Upper lobe of left lung (tissue), 6 donors: ENCODE results near the gene SUB1. TPM values are rescaled to one million over a fixed set of nuclear protein-coding genes. Genes with fewer than 3 reads are reported as not detected.

Experiments
- ATAC-seq, 2 donors: fragments of 200-7000 bp; cut with Tn5 transposase; one replicate each; pipeline ENCODE4 v1.9.1; 2022; ENCODE audit warnings: mild to moderate bottlenecking in 2 of 2, moderate library complexity in 2 of 2; ENCODE audit not compliant: low FRiP score in 2 of 2
- DNase-seq, 2 donors: peaks; one replicate each; pipeline ENCODE4 v3.0.0-alpha.2; 2019 to 2020
- H3K27ac ChIP-seq, 4 donors: fragments of 200-600 bp; sonication (generic); one replicate each; pipeline ENCODE4 v1.5.1; 2016 to 2019
- H3K27me3 ChIP-seq, 4 donors: fragments of 200-600 bp; sonication (generic); one replicate each; pipeline ENCODE4 v1.5.1; 2017 to 2019
- H3K36me3 ChIP-seq, 4 donors: fragments of 200-600 bp; sonication (generic); one replicate each; pipeline ENCODE4 v1.5.1; 2016 to 2019
- H3K4me1 ChIP-seq, 4 donors: fragments of 200-600 bp; sonication (generic); one replicate each; pipeline ENCODE4 v1.5.1; 2018 to 2019
- H3K4me3 ChIP-seq, 4 donors: fragments of 200-600 bp; sonication (generic); one replicate each; pipeline ENCODE4 v1.5.1; 2017 to 2019; ENCODE audit warnings: mild to moderate bottlenecking in 2 of 4, moderate library complexity in 1 of 4
- H3K9me3 ChIP-seq, 4 donors: fragments of 200-600 bp; sonication (generic); one replicate each; pipeline ENCODE4 v1.5.1; 2018 to 2019
- CTCF ChIP-seq, 6 experiments: fragments of 450-650 bp in 4 of 6; fragments of 200-600 bp in 2 of 6; sonication (generic) in 2 of 6; IDR thresholded peaks; one replicate each; pipeline ENCODE4 v1.5.1; 2016 to 2019; ENCODE audit warnings: antibody characterized with exemption in 6 of 6
- EP300 ChIP-seq, 4 donors: sonication (generic); formaldehyde crosslinking; IDR thresholded peaks; one replicate each; pipeline ENCODE4 v1.5.1; 2017; ENCODE audit warnings: antibody characterized with exemption in 4 of 4, control low read depth in 2 of 4
- POLR2A ChIP-seq, 4 donors: fragments of 450-650 bp; IDR thresholded peaks; one replicate each; pipeline ENCODE4 v1.5.1; 2016 to 2017; ENCODE audit warnings: antibody characterized with exemption in 4 of 4, mild to moderate bottlenecking in 2 of 4
- POLR2AphosphoS5 ChIP-seq, 2 donors: sonication (generic); formaldehyde crosslinking; IDR thresholded peaks; one replicate each; pipeline ENCODE4 v1.5.1; 2017; ENCODE audit warnings: antibody characterized with exemption in 2 of 2
- WGBS, 2 donors: methylation state at CpG; one replicate each; pipeline ENCODE4 v1.1.5; 2017 to 2018; 5-methylcytosine and 5-hydroxymethylcytosine counted together
- total RNA-seq, 6 donors: library from RNA; depleted of rRNA in 4 of 6; stranded (reverse); fragments of >200 nt in 4 of 6; gene quantifications; one replicate each; pipeline versions ENCODE4 v1.1.0 to v1.2.1, GENCODE V29; 2016 to 2021
- donor health status: DM: no; HTN: no; CAD: no; lungs with moderate emphysema.
- donor health status: DM: no; HTN: yes; CAD: no; lungs with severe emphysema.

SUB1 gene
- total RNA-seq, 6 donors from 2014 or later, result 28.3 to 170 (median 95.6) TPM

- DNase-seq (no peak), ATAC-seq (no peak)
- TF ChIP-seq EP300 (IDR thresholded peaks at IDR 0.05) (no peak), POLR2A (IDR thresholded peaks at IDR 0.05) (no peak), POLR2AphosphoS5 (IDR thresholded peaks at IDR 0.05) (no peak), CTCF (IDR thresholded peaks at IDR 0.05) (no peak)
- Histone ChIP-seq H3K27me3 (no peaks in the 10 kb centered on the region), H3K27ac (peak overlapping the region; percentile 100), H3K36me3 (peaks cover 0 to 17% (median 10%) of the 10 kb centered on the region in 4 donors), H3K4me1 (peaks cover 28 to 36% (median 31%) of the 10 kb centered on the region in 4 donors), H3K4me3 (peak overlapping the region in 3 of 4 donors; percentile 79 to 99 (median 99)), H3K9me3 (peaks cover 0 to 3% (median 0%) of the 10 kb centered on the region in 4 donors)
- WGBS, 2 donors, result 31 to 32% methylated on average over 8 of the region's 8 CpGs
Observed at GRCh38 chr5:32585122-32585445, 273 bp upstream of the SUB1 start.

GRCh38 chr5:32586276-32586599 lies 881 bp downstream of the SUB1 start:
- WGBS, 2 donors, result 1 to 2% methylated on average over 6 of the region's 6 CpGs
- H3K4me3 ChIP-seq, result peak overlapping the region; percentile 79 to 99 (median 90)
- no peaks in the 10 kb centered on the region for H3K27me3 ChIP-seq
- H3K9me3 ChIP-seq, result peaks cover 0 to 3% (median 0%) of the 10 kb centered on the region in 4 donors
- TF ChIP-seq EP300 (IDR thresholded peaks at IDR 0.05) (no peak), POLR2A (IDR thresholded peaks at IDR 0.05) (no peak), POLR2AphosphoS5 (IDR thresholded peaks at IDR 0.05) (no peak), CTCF (IDR thresholded peaks at IDR 0.05) (no peak)
- DNase-seq, result no peak
- peaks cover 0 to 26% (median 14%) of the 10 kb centered on the region in 4 donors for H3K36me3 ChIP-seq
- ATAC-seq, result no peak
- H3K27ac ChIP-seq, result peak overlapping the region; percentile 100
- H3K4me1 ChIP-seq, result peaks cover 29 to 36% (median 33%) of the 10 kb centered on the region in 4 donors

- DNase-seq (no peak), ATAC-seq (no peak)
- 70 to 79% methylated on average over 6 of the region's 6 CpGs for WGBS, 2 donors
- TF ChIP-seq EP300 (IDR thresholded peaks at IDR 0.05), result no peak
- TF ChIP-seq CTCF (IDR thresholded peaks at IDR 0.05), result no peak
- no peak for TF ChIP-seq POLR2AphosphoS5 (IDR thresholded peaks at IDR 0.05)
- no peak for TF ChIP-seq POLR2A (IDR thresholded peaks at IDR 0.05)
- H3K27ac ChIP-seq, result peak overlapping the region in 1 of 4 donors; percentile 100
- H3K9me3 ChIP-seq, result peaks cover 0 to 3% (median 0%) of the 10 kb centered on the region in 4 donors
- peaks cover 29 to 37% (median 35%) of the 10 kb centered on the region in 4 donors for H3K4me1 ChIP-seq
- no peaks in the 10 kb centered on the region for H3K27me3 ChIP-seq
- peak overlapping the region in 3 of 4 donors; percentile 79 to 99 (median 99) for H3K4me3 ChIP-seq
- peaks cover 0 to 35% (median 22%) of the 10 kb centered on the region in 4 donors for H3K36me3 ChIP-seq
Observed at GRCh38 chr5:32587067-32587551, 1.8 kb downstream of the SUB1 start.

GRCh38 chr5:32589416-32589815 lies 4.1 kb downstream of the SUB1 start:
- TF ChIP-seq POLR2A (IDR thresholded peaks at IDR 0.05), result no peak
- TF ChIP-seq POLR2AphosphoS5 (IDR thresholded peaks at IDR 0.05), result no peak
- Histone ChIP-seq H3K27ac (no peak overlapping the region), H3K27me3 (no peaks in the 10 kb centered on the region), H3K4me1 (peaks cover 18 to 34% (median 22%) of the 10 kb centered on the region in 4 donors), H3K36me3 (peaks cover 3 to 58% (median 41%) of the 10 kb centered on the region in 4 donors), H3K9me3 (peaks cover 0 to 3% (median 0%) of the 10 kb centered on the region in 4 donors), H3K4me3 (no peak overlapping the region)
- WGBS, 2 donors, result 93% methylated on average over 8 of the region's 8 CpGs
- no peak for DNase-seq
- ATAC-seq, result no peak

- no peaks in the 10 kb centered on the region for H3K9me3 ChIP-seq
- H3K27me3 ChIP-seq, result no peaks in the 10 kb centered on the region
- ATAC-seq (no peak), DNase-seq (peak in 1 of 2 donors; percentile 30)
- H3K4me3 ChIP-seq, result no peak overlapping the region
- peaks cover 14 to 32% (median 19%) of the 10 kb centered on the region in 4 donors for H3K4me1 ChIP-seq
- peaks cover 7 to 66% (median 48%) of the 10 kb centered on the region in 4 donors for H3K36me3 ChIP-seq
- whole genome bisulfite sequencing, 2 donors, result 83 to 84% methylated on average over 12 to 15 of the region's 15 CpGs
- no peak overlapping the region for H3K27ac ChIP-seq
- TF ChIP-seq POLR2AphosphoS5 (IDR thresholded peaks at IDR 0.05), result no peak
- TF ChIP-seq CTCF (IDR thresholded peaks at IDR 0.05), result peak; percentile 49 to 81 (median 66)
Observed at GRCh38 chr5:32589942-32590869, 4.8 kb downstream of the SUB1 start.
